HG02588 (cell line): ENCODE results near the gene KLHL29.

Experiments used
- ATAC-seq: cut with Tn5 transposase; IDR thresholded peaks from one replicate; pipeline ENCODE4 v1.9.1; 2021; ENCODE audit warnings: mild to moderate bottlenecking, moderate library complexity; ENCODE audit not compliant: unreplicated experiment

The KLHL29 gene

GRCh38 chr2:23468474-23469141, 83.6 kb downstream of the KLHL29 start:
- no peak for ATAC-seq

DNA sequence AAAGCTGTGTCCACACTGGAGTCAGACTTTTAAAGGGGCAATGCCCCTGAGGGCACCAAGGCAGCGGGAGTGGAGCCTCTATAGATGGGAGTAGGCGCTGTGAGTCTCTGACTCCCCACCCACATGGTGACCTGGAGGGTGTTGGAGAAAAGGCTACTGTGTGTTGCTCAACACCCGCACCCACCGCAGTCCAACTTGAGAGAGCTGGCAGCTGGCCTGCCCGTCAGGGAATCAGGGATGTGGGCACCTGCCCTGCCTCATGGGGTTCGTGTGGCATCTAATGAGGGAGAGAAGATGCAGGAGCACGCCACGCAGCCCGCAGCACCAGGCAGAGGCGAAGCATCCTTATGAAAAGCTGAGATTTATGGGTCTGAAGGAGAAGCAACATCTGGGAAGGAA, 84.2 kb downstream of the KLHL29 start:
- no peak for ATAC-seq

- no peak for ATAC-seq
Observed at GRCh38 chr2:23475036-23475435, 90.1 kb downstream of the KLHL29 start.

- ATAC-seq = no peak
Observed at GRCh38 chr2:23475473-23475872, 90.5 kb downstream of the KLHL29 start.

DNA sequence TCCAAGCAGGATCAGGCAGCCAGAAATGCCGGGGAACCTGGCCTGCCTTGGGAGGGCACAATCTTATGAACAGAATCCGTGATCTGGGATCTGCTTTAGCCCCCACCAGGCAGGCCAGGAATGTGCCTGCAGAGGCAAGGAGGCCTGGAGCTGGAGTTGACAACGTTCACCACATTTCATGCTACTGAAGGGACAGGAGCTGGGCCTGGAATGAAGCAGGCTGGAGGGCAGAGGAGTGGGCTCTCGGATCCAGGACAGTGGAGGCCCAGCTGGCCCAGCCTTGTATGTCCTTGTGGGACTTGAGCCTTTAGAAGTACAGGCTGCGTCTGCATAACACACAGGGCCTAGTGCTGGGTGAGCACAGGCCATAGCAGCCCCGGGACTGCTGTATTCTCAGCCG, 91.8 kb downstream of the KLHL29 start:
- ATAC-seq = no peak

DNA sequence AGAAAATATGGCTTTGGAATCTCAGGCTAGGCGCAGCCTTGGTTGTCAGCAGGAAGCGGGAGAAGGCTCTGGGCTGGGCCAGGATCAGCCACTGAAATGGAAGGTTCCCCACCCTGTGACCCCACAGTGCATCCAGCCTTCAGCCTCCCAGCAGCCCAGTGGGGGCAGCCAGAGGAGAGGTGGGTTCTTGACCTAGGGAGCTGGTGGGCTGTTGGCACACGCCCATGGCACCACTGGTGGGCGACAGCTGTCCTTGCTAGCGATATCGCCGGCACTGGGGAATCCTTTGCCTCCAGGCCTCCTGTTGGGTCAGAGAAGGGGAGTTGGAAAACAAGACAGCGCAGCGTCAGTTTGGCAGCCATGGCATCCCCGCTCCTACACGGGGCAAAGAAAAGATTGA, 92.4 kb downstream of the KLHL29 start:
- ATAC-seq = no peak

GRCh38 chr2:23478087-23478932, 93.3 kb downstream of the KLHL29 start:
- ATAC-seq = no peak

GRCh38 chr2:23478933-23479683, 94.1 kb downstream of the KLHL29 start:
- no peak for ATAC-seq

- ATAC-seq = no peak
Observed at GRCh38 chr2:23480957-23481797, 96.2 kb downstream of the KLHL29 start.

DNA sequence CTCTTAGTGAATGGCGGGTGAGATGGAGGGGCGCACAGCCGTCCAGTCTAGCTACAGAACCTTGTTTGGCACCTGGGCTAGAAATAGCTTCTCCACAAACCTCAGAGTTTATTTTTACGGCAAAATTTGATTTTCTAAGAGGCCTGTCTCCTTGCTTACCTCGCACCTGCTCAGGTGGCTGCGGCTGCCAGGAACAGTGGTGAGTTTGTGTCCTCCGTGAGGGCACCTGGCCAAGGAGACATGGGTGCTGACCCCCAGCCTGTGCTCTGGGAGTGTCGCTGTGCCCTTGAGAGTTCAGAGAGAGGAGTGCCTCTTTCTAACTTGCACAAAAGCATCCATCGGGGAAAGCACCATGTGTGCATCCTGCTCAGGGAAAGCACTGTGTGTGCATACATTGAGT, 97.2 kb downstream of the KLHL29 start:
- ATAC-seq = no peak

GRCh38 chr2:23482607-23483006, 97.6 kb downstream of the KLHL29 start:
- no peak for ATAC-seq

DNA sequence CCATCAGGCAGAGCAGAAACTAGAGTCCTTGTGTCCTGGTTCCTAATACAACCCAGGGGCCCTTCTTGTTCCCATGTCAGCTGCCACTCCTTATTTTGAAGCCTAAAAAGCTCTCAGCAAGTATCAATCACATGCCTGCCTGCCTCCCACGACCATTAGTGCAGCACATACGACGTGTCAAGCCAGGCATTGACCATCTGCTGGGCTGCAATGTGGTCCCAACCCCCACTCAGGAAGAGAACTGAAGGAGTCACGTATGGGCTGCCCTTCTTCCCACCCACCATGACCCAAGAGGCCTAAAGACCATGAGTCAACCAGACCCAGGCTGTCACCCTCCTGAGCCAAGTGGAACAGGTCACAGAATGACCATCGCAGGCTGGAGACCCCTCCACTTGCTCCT, 98.8 kb downstream of the KLHL29 start:
- ATAC-seq = no peak

DNA sequence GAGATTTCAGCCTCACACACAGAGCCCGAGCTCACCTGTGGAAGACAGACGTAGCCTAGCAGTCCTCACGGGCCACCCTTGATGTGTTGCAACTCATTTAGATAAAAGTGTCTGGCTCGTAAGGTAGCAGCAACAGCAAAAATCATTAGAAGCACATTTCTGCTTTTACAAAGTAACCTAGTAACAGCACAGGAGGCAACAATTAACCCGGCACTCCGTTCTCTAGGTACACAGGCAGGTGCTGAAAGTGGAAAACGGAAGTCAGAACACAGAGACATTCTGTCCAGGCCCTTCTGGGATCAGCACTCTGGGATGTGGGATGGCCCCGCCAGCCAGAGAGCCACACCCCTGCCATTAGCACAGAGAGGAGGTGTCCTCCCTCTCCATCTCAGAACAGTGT, 99.3 kb downstream of the KLHL29 start:
- no peak for ATAC-seq

GRCh38 chr2:23484767-23485166, 99.8 kb downstream of the KLHL29 start:
- ATAC-seq = no peak

DNA sequence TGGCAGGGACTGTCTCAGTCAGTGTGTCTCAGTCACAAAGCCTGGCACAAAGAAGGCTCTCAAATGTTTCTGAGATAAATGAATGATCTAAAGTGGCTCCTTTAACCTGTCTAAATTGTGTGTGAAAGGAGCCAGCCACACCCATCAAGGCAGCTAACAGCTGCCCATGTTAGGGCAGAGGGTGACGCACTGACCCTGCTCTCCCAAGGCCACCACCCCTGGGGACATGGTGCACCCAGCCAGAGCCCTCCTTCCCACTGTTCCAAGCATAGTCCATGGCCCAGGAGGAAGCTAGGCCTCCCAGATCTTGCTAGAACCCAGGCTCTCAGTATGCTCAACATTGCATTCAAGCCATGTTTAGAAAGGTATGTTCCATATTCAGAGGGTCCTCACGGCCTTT, 100.3 kb downstream of the KLHL29 start:
- no peak for ATAC-seq

- no peak for ATAC-seq
Observed at GRCh38 chr2:23485841-23486683, 101.1 kb downstream of the KLHL29 start.

DNA sequence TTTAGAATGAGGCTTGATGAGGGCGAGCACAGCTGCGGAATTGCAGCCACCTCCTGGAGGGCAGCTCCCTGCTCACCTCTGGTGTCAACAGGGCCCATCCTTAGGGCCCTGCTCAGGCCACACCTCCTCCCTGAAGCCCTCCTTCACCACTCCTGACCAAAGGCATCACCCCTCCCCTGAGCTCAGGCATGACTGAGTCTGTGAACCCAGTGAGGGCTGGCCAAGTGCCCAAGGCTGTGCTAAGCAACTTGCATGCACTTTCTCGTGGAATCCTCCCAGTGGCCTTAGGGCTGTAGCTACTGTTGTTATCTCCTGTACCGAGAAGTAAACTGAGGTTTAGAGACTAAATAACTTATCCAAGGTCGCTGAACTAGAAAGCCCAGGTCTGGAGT, 101.7 kb downstream of the KLHL29 start:
- no peak for ATAC-seq

DNA sequence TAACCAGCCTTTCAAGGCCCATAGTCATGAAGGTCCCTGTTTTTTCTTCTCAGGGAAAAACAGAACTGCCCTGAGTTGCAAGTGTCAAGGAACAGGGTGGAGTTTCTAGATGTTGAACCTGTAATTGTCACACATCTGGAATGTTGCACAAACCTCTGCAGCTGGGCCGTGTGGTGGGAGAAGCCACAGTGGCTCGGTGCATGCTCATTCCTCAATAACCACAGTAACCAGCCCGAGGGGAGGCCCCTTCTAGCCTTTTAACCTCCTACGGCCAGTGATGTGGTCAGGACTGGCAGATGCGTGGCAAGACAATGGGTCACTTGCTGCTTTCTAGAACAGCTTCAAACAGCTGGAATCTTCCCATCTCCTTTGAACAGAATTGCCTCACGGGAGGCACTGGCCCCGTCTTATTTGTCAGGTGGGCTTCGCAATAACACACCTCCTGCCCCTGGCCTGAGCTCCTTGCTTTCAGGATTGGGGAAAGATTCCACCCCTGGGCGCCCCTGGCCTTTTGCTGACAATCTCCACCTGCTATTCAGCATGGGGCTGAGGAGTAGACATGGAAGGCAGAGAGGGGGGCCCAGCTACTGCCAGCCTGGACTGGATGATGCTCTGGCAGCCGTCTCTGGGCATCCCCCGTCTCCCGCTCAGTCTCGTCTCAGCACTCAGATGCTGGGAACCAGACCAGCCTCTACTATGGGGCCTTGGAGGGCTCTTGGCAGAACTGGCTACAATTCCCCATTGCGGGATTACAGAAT, 102.9 kb downstream of the KLHL29 start:
- ATAC-seq = peak; percentile 63

DNA sequence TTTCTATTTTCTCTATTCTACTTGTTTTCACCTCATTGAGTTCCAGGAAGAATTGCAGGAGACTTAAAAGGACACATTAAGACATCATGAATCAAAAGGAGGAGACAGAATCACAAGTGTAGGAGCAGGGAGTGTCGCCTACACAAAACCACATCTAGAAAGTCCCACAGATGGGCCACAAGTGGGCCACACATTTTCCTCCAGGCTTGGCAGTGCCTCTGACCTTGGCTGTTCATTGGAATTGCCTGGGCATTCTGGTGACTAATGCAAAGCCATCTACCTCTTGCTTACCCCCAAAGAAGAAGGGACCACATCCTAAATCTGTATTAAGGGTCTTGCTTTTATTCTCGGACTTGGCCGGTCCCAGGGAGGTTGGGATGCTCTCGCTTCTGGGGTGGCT, 103.6 kb downstream of the KLHL29 start:
- ATAC-seq = no peak
